MG63 (cell line): ENCODE results near the gene RTN4RL1. TPM values are rescaled to one million over a fixed set of nuclear protein-coding genes. Genes with fewer than 3 reads are reported as not detected.

Experiments
- DNase-seq: peaks from one replicate; pipeline ENCODE4 v3.0.0-alpha.2; 2020
- H3K27me3 ChIP-seq: fragments of 250-450 bp; sonication (Bioruptor Pico); 2 replicates; pipeline ENCODE4 v1.5.1; 2020; ENCODE audit warnings: mild to moderate bottlenecking, moderate library complexity
- H3K36me3 ChIP-seq: fragments of 250-450 bp; sonication (Bioruptor Pico); 2 replicates; pipeline ENCODE4 v1.5.1; 2020; ENCODE audit warnings: mild to moderate bottlenecking, moderate library complexity
- H3K4me3 ChIP-seq: fragments of 250-450 bp; sonication (Bioruptor Pico); 2 replicates; pipeline ENCODE4 v1.5.1; 2020; ENCODE audit warnings: mild to moderate bottlenecking, moderate library complexity
- H3K9me3 ChIP-seq: fragments of 250-450 bp; sonication (Bioruptor Pico); 2 replicates; pipeline ENCODE4 v1.5.1; 2020; ENCODE audit warnings: mild to moderate bottlenecking, moderate library complexity
- total RNA-seq: library from RNA; depleted of rRNA; stranded (reverse); fragments of >200 nt; shearing (Covaris generic); gene quantifications from 2 replicates; pipeline ENCODE4 v1.2.3, GENCODE V29; 2014; ENCODE audit warnings: low replicate concordance

The RTN4RL1 gene
- total RNA-seq, 1 experiment from 2014 or later = 4.9 TPM

DNA sequence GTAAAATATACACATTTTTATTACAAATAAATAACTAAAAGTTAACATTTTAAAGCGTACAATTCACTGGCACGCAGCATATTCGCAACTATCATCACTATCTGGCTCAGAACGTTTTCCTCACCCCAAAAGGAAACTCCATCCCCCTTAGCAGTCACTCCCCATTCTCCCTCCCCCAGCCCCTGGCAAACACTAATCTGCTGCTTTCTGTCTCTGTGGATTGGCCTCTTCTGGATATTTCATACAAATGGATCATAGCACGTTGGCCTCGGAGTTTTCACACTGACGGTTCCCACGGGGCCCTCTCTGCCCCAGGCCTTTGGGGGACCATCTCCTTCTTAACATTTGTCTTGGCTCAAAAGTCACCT lies 64.6 kb downstream of the RTN4RL1 start:
- H3K4me3 ChIP-seq = no peak overlapping the region
- DNase-seq = no peak

DNA sequence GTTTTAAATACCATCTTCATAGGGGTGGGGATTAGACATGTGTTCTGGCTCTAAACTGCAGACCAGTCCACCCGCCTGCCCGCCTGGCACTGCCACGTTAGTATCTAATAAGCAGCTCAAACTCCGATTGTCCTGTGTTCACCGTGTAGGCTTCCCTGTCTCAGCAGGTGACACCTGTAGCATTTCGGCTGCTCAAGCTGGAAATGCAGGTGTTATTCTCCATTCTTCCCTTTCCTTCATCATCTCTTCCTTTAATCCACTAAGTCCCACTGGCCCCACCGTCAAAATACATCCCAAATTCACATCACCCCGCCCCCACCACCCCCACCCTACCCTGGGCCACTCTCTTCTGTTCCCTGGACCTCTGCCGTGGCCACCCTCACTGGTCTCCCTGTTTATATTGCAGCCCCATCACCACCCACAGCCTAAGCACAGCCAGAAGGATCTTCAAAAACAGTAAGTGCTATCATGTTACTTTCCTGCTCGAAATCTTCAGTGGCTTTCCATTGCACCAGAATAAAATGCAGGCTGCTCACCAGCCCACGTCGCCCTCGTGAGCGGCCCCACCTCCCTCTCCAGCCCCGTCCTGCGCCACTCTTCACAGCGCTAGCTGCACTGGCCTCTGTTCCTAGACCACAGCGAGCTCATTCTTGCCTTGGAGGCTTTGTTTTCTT lies 65.1 kb downstream of the RTN4RL1 start:
- Histone ChIP-seq H3K27me3 (no peaks in the 10 kb centered on the region), H3K9me3 (no peaks in the 10 kb centered on the region), H3K4me3 (no peak overlapping the region), H3K36me3 (no peaks in the 10 kb centered on the region)
- DNase-seq = no peak

More for the DNA sequence above, 64.6 kb downstream of the RTN4RL1 start:
- Histone ChIP-seq H3K36me3 (no peaks in the 10 kb centered on the region), H3K9me3 (no peaks in the 10 kb centered on the region), H3K27me3 (no peaks in the 10 kb centered on the region)

DNA sequence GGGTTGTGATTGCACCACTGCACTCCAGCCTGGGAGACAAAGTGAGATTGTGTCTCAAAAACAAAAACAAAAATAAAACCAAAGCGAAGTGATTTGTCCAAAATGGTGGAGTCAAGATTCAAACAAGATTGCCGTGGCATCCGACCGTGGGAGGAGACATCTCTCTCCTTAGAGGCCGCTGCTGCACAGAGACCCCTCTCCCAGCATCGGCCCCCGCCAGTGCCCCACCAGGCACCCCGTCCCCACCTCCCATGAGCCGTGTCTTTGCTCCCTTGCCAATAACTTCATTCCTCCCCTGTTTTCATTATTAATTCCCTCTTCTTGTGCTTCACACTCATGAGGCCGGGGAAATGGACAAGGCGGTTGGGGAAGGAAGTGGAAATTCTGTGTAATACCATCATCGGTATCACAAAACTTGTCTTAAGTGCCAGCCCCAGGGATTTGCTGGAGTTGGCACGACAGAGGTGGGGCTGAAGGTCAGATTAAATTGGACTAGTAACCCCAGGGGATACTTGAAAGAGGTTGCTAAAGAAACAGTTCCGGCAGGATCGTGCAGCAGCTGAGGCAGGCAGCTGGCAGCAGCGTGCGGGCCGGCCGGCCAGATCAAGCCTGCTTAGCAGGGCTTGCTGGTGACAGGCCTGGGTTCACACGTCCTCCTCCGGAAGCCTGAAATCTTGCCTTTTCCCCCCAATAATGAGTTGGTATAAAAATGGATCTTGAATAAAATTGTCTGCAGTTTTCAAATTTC lies 66.8 kb downstream of the RTN4RL1 start:
- Histone ChIP-seq H3K9me3 (no peaks in the 10 kb centered on the region), H3K27me3 (no peaks in the 10 kb centered on the region), H3K36me3 (no peaks in the 10 kb centered on the region), H3K4me3 (no peak overlapping the region)
- no peak for DNase-seq

DNA sequence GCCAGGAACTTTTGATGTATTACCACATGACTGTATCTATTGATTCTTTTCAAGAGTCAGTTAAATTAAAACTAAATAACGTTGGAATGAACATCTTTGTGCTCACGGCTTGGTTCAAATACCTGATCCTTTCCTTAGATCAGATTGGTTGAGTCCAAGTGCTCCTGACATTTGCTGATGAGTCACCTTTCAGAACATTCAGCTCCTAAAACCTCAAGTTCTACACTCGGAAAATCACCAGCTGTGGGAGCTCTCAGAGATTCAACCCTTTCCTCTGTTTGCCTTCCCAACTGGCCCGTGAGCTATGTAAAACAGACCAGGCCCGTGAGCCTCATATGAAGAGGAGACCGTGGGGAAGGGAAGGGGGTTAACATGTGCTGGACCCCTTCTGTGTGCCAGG lies 68.1 kb downstream of the RTN4RL1 start:
- H3K9me3 ChIP-seq = no peaks in the 10 kb centered on the region
- no peaks in the 10 kb centered on the region for H3K36me3 ChIP-seq
- DNase-seq = no peak
- no peak overlapping the region for H3K4me3 ChIP-seq
- no peaks in the 10 kb centered on the region for H3K27me3 ChIP-seq

DNA sequence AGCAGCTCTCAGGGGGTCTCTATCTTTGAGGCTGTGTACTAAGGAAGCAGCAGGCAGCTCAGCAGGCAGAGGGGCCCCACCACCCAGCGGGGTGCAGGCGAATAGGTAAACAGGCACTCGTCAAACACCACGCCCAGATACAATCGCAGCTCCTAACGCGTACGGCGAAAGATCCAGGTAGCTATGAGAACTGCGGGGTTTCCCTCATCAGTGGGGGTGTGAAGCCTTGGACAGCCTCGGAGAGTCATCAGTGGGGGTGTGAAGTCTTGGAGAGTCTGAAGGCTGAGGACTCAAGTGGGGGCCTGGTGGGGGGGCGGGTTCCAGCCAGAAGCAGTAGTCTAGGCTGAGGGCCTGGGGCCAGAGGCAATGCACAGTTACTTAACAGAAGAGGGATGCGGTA lies 69.0 kb downstream of the RTN4RL1 start:
- no peaks in the 10 kb centered on the region for H3K27me3 ChIP-seq

DNA sequence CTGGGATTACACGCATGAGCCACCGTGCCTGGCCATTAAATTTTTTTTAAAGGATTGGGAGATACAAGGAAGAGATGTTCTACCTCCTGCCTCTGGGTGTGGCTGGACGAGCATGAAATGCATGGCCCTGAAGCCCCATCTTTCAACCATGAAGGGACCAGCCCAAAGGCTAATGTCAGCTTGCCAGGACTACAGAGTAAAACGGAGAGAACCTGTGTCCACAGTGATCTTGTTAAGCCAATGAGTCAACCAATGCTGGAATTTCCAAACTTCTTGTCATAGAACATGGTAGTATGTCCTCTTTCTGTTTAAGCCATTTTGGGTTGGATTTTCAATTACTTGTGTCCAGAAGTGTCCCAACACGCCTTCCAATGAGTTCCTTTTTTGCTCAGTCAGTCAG lies 71.3 kb downstream of the RTN4RL1 start:
- H3K4me3 ChIP-seq = no peak overlapping the region
- H3K9me3 ChIP-seq = no peaks in the 10 kb centered on the region
- H3K36me3 ChIP-seq = no peaks in the 10 kb centered on the region
- no peaks in the 10 kb centered on the region for H3K27me3 ChIP-seq
- no peak for DNase-seq

More for the DNA sequence above, 69.0 kb downstream of the RTN4RL1 start:
- H3K4me3 ChIP-seq = no peak overlapping the region
- H3K9me3 ChIP-seq = no peaks in the 10 kb centered on the region
- DNase-seq = no peak
- no peaks in the 10 kb centered on the region for H3K36me3 ChIP-seq

DNA sequence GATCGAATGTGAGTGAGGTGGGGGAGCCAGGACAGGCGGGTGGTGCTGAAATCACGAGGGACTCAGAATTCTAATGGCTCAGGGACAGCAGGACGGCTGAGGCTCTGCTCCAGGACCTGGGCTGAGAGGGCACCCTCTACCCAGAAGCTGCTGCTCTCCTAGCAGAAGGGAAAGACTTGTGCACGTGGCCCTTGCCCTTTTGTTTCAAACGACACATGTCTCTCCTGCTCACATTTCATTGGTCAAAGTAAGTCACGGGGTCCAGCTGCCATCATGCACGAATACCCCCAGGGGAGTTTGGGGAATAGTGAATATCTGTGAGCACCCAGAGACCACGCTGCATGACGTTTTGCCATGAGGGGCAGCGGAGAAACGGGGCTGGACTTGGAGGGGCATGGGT lies 73.2 kb downstream of the RTN4RL1 start:
- no peaks in the 10 kb centered on the region for H3K27me3 ChIP-seq
- no peak for DNase-seq
- H3K4me3 ChIP-seq = no peak overlapping the region
- H3K9me3 ChIP-seq = no peaks in the 10 kb centered on the region
- H3K36me3 ChIP-seq = no peaks in the 10 kb centered on the region

DNA sequence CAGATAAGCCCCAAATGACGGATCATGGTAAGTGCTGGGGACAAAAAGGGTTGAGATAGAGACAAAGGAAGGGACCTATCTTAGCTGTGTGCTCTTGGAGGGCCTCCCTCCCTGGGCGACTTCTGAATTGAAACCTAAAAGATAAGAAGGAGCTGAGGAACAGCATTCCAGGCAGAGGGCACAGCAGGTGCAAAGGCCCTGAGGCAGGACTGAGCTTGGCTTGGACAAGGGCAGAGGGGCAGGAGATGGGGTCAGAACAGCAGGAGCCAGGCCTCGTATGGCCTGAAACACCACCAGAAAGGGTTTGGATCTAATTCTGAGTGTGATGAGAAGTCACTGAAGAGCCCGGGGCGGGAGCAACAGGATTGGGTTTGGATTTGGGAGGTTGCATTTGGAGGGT lies 75.4 kb downstream of the RTN4RL1 start:
- H3K36me3 ChIP-seq = no peaks in the 10 kb centered on the region
- DNase-seq = no peak
- no peaks in the 10 kb centered on the region for H3K9me3 ChIP-seq
- no peak overlapping the region for H3K4me3 ChIP-seq
- H3K27me3 ChIP-seq = no peaks in the 10 kb centered on the region

DNA sequence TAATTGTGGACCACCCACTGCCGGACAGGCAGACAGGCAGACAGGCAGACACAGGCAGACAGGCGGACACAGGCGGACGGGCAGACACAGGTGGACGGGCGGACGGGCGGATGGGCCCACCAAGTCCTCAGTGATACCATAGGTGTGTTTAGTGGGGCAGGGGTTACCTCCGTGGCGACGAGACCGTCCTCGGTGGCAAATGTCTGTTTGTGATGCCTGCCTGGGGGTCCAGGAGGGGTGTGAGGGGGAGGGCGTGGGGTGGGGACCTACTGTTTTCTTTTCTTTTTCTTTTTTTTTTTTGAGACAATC lies 76.7 kb downstream of the RTN4RL1 start:
- H3K9me3 ChIP-seq = no peaks in the 10 kb centered on the region
- no peaks in the 10 kb centered on the region for H3K36me3 ChIP-seq
- DNase-seq = no peak
- no peaks in the 10 kb centered on the region for H3K27me3 ChIP-seq
- no peak overlapping the region for H3K4me3 ChIP-seq

DNA sequence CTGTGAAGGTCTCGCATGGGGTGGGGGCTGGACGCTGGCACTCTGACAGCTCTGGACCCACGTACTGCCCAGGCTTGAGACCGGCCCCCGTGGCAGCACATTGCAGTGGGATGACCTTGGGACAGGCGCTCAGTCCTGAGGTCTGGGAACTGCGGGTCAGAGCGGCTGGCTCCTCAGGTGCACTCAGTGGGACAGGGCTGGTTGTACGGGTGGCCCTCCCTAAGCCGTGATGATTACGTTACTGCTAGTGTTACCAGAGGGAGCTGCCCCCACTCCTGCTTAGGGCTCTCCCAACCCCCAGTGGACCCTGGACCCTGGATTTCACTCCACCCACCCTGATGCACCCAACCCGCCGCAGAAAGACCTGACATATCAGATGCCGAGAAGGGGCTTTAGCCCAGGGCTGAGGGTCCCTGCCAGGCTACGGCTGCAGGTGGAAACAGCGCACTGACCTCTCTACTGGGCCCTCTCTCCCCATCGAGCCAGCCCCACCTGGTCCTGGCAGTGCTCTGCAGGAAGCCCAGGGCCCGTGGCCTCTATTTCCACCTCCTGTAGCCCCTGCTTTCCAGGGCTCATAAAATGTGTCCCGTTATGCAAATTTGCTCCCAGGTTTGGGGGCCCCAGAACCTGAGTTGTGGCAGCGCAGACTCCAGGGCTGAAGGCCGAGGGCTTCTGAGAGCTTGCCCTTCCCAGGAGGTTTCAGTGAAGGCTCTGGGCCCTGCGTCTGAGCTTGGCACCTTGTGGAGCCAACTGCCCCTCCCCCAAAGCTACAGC lies 77.2 kb downstream of the RTN4RL1 start:
- H3K4me3 ChIP-seq = no peak overlapping the region
- no peaks in the 10 kb centered on the region for H3K36me3 ChIP-seq
- H3K27me3 ChIP-seq = no peaks in the 10 kb centered on the region
- DNase-seq = no peak
- H3K9me3 ChIP-seq = no peaks in the 10 kb centered on the region

DNA sequence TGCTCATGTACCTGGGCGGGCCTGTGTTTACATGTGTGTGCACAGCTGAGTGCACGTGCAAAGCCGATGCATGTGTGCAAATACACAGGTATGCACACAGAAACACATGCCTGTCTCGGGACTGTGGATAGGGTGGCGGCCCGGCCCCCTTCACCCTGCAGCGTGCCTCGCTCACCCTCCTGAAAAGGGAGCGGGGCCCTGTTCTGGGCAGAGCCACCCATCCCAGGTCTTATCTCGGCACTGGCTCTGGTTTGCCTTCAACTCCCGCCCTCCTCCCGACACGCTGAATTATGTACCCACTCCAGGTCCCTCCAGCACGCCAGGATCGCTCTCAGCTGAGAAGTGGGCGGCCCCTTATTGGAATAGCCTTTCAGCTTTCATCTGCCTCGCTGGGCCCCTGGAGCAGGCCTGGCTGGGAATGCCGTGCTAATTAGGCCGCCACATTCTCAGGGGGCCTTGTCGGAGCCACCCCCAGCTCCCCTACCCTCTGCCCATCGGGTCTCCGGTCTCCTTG lies 77.8 kb downstream of the RTN4RL1 start:
- Histone ChIP-seq H3K36me3 (no peaks in the 10 kb centered on the region), H3K27me3 (no peaks in the 10 kb centered on the region), H3K9me3 (no peaks in the 10 kb centered on the region), H3K4me3 (no peak overlapping the region)
- no peak for DNase-seq

DNA sequence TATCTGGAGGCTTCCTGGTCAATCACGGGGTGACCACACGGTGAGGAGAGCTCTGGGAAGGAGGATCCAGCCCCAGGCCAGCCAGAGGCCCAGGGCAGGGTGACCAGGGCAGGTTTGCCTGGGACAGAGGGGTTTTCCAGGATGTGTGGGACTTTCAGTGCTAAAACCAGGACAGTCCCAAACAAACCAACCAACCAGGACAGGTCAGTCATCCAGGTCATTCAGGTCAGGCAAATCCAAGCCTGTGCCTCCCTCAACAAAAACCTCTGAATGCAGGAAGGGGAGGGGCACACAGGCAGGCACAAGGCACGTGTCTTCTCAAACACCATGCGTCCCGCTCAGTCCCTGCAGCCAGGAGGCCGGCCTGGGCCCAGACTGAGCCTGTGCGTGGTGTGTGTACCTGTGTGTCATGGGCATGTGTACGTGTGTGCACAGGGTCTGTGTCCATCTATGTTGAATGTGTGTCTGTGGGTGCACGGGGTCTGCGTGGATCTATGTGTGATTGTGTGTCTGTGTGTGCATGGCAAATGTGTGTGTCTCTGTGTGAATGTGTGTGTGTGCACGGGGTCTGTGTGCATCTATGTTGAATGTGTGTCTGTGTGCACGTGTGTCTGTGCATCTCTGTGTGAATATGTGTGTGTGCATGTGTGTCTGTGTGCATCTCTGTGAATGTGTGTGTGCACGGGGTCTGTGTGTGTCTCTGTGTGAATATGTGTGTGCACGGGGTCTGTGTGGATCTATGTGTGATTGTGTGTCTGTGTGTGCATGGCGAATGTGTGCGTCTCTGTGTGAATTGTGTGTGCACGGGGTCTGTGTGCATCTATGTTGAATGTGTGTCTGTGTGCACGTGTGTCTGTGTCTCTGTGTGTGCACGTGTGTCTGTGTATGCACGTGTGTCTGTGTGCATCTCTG lies 78.9 kb downstream of the RTN4RL1 start:
- no peaks in the 10 kb centered on the region for H3K27me3 ChIP-seq
- H3K36me3 ChIP-seq = no peaks in the 10 kb centered on the region
- no peak for DNase-seq
- H3K9me3 ChIP-seq = no peaks in the 10 kb centered on the region
- H3K4me3 ChIP-seq = no peak overlapping the region

DNA sequence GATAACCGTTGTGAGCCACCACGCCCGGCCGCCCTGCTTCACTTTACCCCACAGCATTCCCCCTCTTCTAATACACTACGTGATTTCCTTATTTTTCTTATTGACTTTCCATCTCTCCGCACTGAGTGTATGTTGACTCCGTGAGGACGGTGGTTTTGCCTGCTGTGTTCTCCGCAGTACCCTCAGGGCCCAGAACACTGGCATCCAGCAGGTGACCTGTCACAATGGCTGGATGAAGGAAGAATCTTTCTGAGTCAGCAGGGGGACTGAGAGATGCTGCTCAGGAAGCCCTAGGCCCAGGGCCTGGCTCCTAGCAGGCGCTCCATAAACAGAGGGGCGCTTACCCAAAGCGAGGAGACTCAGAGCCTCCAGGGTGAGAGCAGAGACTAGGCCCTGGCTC lies 79.5 kb downstream of the RTN4RL1 start:
- H3K4me3 ChIP-seq = no peak overlapping the region
- no peaks in the 10 kb centered on the region for H3K36me3 ChIP-seq
- no peak for DNase-seq
- H3K27me3 ChIP-seq = no peaks in the 10 kb centered on the region
- no peaks in the 10 kb centered on the region for H3K9me3 ChIP-seq

DNA sequence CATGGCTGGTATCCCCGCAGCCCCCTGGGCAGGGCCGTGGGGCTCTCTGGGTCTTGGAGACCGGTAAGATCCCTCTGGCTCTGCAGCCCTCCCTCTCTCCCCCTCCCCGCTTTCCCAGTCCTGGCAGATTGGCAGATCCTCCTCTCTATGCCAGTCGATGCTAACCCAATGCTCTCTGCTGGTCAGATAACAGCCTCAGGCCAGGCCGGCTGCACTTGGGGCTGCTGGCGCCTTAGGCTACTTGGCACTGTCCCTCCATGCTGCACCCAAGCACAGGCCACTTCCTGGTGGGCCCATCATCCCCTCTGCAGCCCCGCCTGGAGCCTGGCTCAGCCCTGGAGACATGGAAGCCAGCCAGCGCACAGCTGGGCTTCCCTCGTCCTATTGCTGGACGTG lies 81.7 kb downstream of the RTN4RL1 start:
- H3K4me3 ChIP-seq = no peak overlapping the region
- H3K36me3 ChIP-seq = no peaks in the 10 kb centered on the region
- H3K27me3 ChIP-seq = no peaks in the 10 kb centered on the region
- DNase-seq = no peak
- no peaks in the 10 kb centered on the region for H3K9me3 ChIP-seq

DNA sequence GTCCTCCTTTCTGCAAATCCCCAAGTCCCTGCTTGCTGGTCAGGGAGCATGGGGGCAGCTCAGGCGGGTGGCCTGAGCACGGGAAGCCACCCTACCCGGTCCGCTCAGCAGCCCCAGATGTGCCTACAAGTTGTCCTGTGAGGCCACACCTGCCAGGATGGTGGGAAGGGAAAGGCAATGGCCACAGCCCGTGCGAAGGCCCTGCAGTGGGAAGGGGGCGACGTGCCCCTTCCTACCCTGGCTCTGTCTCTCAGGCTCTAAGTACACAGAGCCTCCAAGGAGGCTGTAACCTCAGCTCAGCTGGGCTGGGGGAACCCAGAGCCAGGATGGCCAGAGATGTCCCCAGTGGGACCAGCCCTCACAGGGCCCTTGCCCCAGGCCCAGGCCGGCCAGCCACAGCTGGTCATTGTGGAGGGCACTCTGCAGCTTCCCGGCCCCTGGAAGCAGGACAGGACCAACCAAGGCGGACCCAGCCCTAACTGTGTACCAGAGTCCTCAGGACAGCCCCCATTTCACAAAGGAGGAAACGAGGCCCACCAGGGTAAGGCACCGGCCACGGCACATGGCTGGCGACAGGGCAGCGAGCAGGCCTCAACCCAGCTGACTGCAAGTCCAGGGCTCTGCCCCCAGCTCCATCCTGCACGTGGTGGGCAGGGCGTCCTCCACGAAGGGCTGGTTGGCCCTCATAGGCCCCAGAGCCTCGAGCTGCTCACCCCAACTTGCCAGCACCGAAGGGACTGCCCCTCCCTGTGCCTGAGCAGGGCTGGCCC lies 82.3 kb downstream of the RTN4RL1 start:
- no peak for DNase-seq
- no peaks in the 10 kb centered on the region for H3K9me3 ChIP-seq
- H3K36me3 ChIP-seq = no peaks in the 10 kb centered on the region
- no peak overlapping the region for H3K4me3 ChIP-seq
- no peaks in the 10 kb centered on the region for H3K27me3 ChIP-seq

DNA sequence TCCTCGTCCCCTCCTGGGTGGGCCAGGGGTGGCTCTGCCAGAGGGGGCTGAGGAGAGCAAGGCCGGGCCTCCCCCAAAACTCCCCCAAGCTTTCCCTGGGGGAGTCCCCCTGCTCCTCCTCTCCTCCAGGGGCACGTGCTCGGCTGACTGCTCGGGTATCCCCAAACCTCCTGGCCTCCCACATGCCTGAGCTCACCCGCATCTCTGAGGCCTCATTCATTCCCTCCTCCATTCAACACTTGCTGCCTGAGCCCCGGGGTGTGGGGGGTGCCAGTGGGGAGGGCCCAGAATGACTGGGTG lies 83.1 kb downstream of the RTN4RL1 start:
- no peak overlapping the region for H3K4me3 ChIP-seq
- H3K36me3 ChIP-seq = no peaks in the 10 kb centered on the region
- no peak for DNase-seq
- H3K27me3 ChIP-seq = no peaks in the 10 kb centered on the region
- no peaks in the 10 kb centered on the region for H3K9me3 ChIP-seq
